Liver (tissue), 9 donors: ENCODE measurements around the gene STAT3. TPM values are rescaled to one million over a fixed set of nuclear protein-coding genes. Genes with fewer than 3 reads are reported as not detected.

Source experiments
- DNase-seq: peaks from one replicate; pipeline ENCODE4 v3.0.0-alpha.2; 2017; ENCODE audit warnings: low spot score
- H3K27ac ChIP-seq, 2 donors: one replicate each; pipeline ENCODE4 v1.7.0; 2013; ENCODE audit warnings: inconsistent platforms in 2 of 2, low read length in 2 of 2, control low read depth in 1 of 2, low read depth in 1 of 2, mild to moderate bottlenecking in 1 of 2
- H3K27me3 ChIP-seq, 4 donors: one replicate each; pipeline versions ENCODE4 v1.6.1 to v1.7.0; 2013; ENCODE audit warnings: low read length in 3 of 4, inconsistent platforms in 1 of 4, mild to moderate bottlenecking in 1 of 4, moderate library complexity in 1 of 4; ENCODE audit not compliant: control insufficient read depth in 4 of 4, insufficient read depth in 4 of 4
- H3K36me3 ChIP-seq, 4 donors: one replicate each; pipeline versions ENCODE4 v1.6.1 to v1.7.0; 2013; ENCODE audit warnings: low read length in 3 of 4, mild to moderate bottlenecking in 3 of 4, low read depth in 1 of 4, moderate library complexity in 1 of 4; ENCODE audit not compliant: control insufficient read depth in 4 of 4, insufficient read depth in 3 of 4
- H3K4me1 ChIP-seq, 4 donors: one replicate each; pipeline versions ENCODE4 v1.6.1 to v1.7.0; 2013; ENCODE audit warnings: low read length in 3 of 4, mild to moderate bottlenecking in 3 of 4, moderate library complexity in 1 of 4; ENCODE audit not compliant: control insufficient read depth in 4 of 4, insufficient read depth in 4 of 4
- H3K4me3 ChIP-seq, 3 donors: one replicate each; pipeline versions ENCODE4 v1.6.1 to v1.7.0; 2013; ENCODE audit warnings: low read length in 3 of 3, control low read depth in 1 of 3, low read depth in 1 of 3, mild to moderate bottlenecking in 1 of 3
- H3K9ac ChIP-seq, 2 donors: one replicate each; pipeline ENCODE4 v1.7.0; 2013; ENCODE audit warnings: low read length in 2 of 2, mild to moderate bottlenecking in 2 of 2, moderate library complexity in 2 of 2, control low read depth in 1 of 2, low read depth in 1 of 2
- H3K9me3 ChIP-seq, 4 donors: one replicate each; pipeline versions ENCODE4 v1.6.1 to v1.7.0; 2013; ENCODE audit warnings: low read length in 3 of 4; ENCODE audit not compliant: control insufficient read depth in 4 of 4
- ATF3 ChIP-seq: IDR thresholded peaks from 2 replicates; pipeline ENCODE4 v1.6.1; 2016; ENCODE audit warnings: antibody characterized with exemption
- CTCF ChIP-seq: fragments of 150-350 bp; IDR thresholded peaks from 2 replicates; pipeline ENCODE4 v1.5.1; 2017; ENCODE audit warnings: improper control_type of control experiment, low read depth, low read length; ENCODE audit not compliant: missing input control
- EGR1 ChIP-seq, 2 donors: IDR thresholded peaks; 2 replicates each; pipeline ENCODE4 v1.6.1; 2016 to 2018; ENCODE audit warnings: antibody characterized with exemption in 2 of 2, low read depth in 2 of 2
- FOXA1 ChIP-seq: IDR thresholded peaks from 2 replicates; pipeline ENCODE4 v1.6.1; 2016; ENCODE audit warnings: antibody characterized with exemption
- FOXA2 ChIP-seq: IDR thresholded peaks from 2 replicates; pipeline ENCODE4 v1.6.1; 2016; ENCODE audit warnings: antibody characterized with exemption
- GABPA ChIP-seq, 2 donors: IDR thresholded peaks in 1 of 2; conservative IDR thresholded peaks in 1 of 2; 2 replicates each; pipeline ENCODE4 v1.6.1; 2016; ENCODE audit warnings: antibody characterized with exemption in 2 of 2, mild to moderate bottlenecking in 1 of 2, moderate library complexity in 1 of 2
- HNF4A ChIP-seq, 2 donors: conservative IDR thresholded peaks; 2 replicates each; pipeline ENCODE4 v1.6.1; 2016; ENCODE audit warnings: antibody characterized with exemption in 2 of 2, mild to moderate bottlenecking in 2 of 2
- HNF4G ChIP-seq: IDR thresholded peaks from 2 replicates; pipeline ENCODE4 v1.6.1; 2016; ENCODE audit warnings: antibody characterized with exemption
- JUND ChIP-seq, 2 donors: IDR thresholded peaks; 2 replicates each; pipeline ENCODE4 v1.6.1; 2016; ENCODE audit warnings: antibody characterized with exemption in 2 of 2
- MAX ChIP-seq: IDR thresholded peaks from 2 replicates; pipeline ENCODE4 v1.6.1; 2016; ENCODE audit warnings: antibody characterized with exemption
- NR2F2 ChIP-seq: IDR thresholded peaks from 2 replicates; pipeline ENCODE4 v1.6.1; 2016; ENCODE audit warnings: antibody characterized with exemption
- RAD21 ChIP-seq, 2 donors: IDR thresholded peaks; 2 replicates each; pipeline ENCODE4 v1.6.1; 2016; ENCODE audit warnings: antibody characterized with exemption in 2 of 2, mild to moderate bottlenecking in 2 of 2
- REST ChIP-seq: IDR thresholded peaks from 2 replicates; pipeline ENCODE4 v1.6.1; 2016; ENCODE audit warnings: antibody characterized with exemption, mild to moderate bottlenecking
- RXRA ChIP-seq, 2 donors: IDR thresholded peaks; 2 replicates each; pipeline ENCODE4 v1.6.1; 2017 to 2018; ENCODE audit warnings: antibody characterized with exemption in 2 of 2, mild to moderate bottlenecking in 1 of 2
- SP1 ChIP-seq: IDR thresholded peaks from 2 replicates; pipeline ENCODE4 v1.6.1; 2018; ENCODE audit warnings: antibody characterized with exemption, mild to moderate bottlenecking
- TAF1 ChIP-seq: conservative IDR thresholded peaks from 2 replicates; pipeline ENCODE4 v1.6.1; 2016; ENCODE audit warnings: antibody characterized with exemption, mild to moderate bottlenecking
- YY1 ChIP-seq: IDR thresholded peaks from 2 replicates; pipeline ENCODE4 v1.6.1; 2016; ENCODE audit warnings: antibody characterized with exemption, mild to moderate bottlenecking
- ZBTB33 ChIP-seq: IDR thresholded peaks from 2 replicates; pipeline ENCODE4 v1.6.1; 2016; ENCODE audit warnings: antibody characterized with exemption
- WGBS: extraction: QIAGEN DNeasy Blood & Tissue Kit; methylation state at CpG from one replicate; pipeline ENCODE4 v1.1.7; 2013; 5-methylcytosine and 5-hydroxymethylcytosine counted together
- polyA plus RNA-seq, 2 donors: library from polyadenylated mRNA; stranded (reverse) in 1 of 2; unstranded in 1 of 2; fragments of 200-250 nt in 1 of 2; fragments of >200 nt in 1 of 2; fragmentation: Nextera tagmentation in 1 of 2; extraction: Ambion mirVana in 1 of 2; gene quantifications; one replicate each; pipeline versions ENCODE4 v1.2.1 to v1.2.3, GENCODE V29; 2013 to 2015
- total RNA-seq, 2 donors: library from RNA; depleted of rRNA; stranded (reverse); fragments of >200 nt; gene quantifications; one replicate each; pipeline ENCODE4 v1.2.3, GENCODE V29; 2014
- donor health status: healthy.
- donor health status: healthy.
- donor health status: healthy.
- donor health status: healthy.
- donor health status: healthy.

STAT3 gene
- total and polyA plus RNA-seq, 4 donors, result 68.7 to 301 (median 114) TPM

GRCh38 chr17:42317266-42317845, 70.9 kb downstream of the STAT3 start:
- Histone ChIP-seq H3K27ac (no peak overlapping the region), H3K27me3 (no peaks in the 10 kb centered on the region), H3K36me3 (peaks cover 11 to 73% (median 62%) of the 10 kb centered on the region in 4 donors), H3K9ac (no peak overlapping the region), H3K4me3 (no peak overlapping the region), H3K4me1 (peaks cover 3 to 21% (median 15%) of the 10 kb centered on the region in 4 donors), H3K9me3 (no peaks in the 10 kb centered on the region)
- DNase-seq, result no peak
- 43% methylated on average over 5 of the region's 5 CpGs for WGBS
- TF ChIP-seq FOXA1 (no peak), ATF3 (no peak), EGR1 (IDR thresholded peaks at IDR 0.05; ENCODE audit: low read depth in 2 of 2) (no peak), REST (no peak), CTCF (no peak), GABPA (IDR thresholded peaks at IDR 0.05 in 1 of 2, conservative IDR thresholded peaks at IDR 0.05 in 1 of 2) (no peak), RAD21 (IDR thresholded peaks at IDR 0.05) (no peak), HNF4A (conservative IDR thresholded peaks at IDR 0.05) (no peak), NR2F2 (no peak), JUND (IDR thresholded peaks at IDR 0.05) (no peak), YY1 (no peak), FOXA2 (no peak), RXRA (IDR thresholded peaks at IDR 0.05) (no peak), ZBTB33 (no peak), TAF1 (no peak), HNF4G (no peak), SP1 (no peak), MAX (no peak)
